GM10266 (cell line): Measurements from ENCODE around the gene MAGEF1.
"Not testable (repeated sequence)": the region's sequence is repeated elsewhere in the genome, so short reads cannot be mapped to it uniquely, and the experiment has no call there.

Experiments
- DNase-seq: peaks from one replicate; pipeline ENCODE4 v3.0.0; 2012; ENCODE audit errors: extremely low spot score
- CTCF ChIP-seq: IDR thresholded peaks from 2 replicates; pipeline ENCODE4 v1.5.1; 2012; ENCODE audit warnings: mild to moderate bottlenecking, low read depth; ENCODE audit not compliant: control insufficient read depth, insufficient read depth; ENCODE audit errors: missing control alignments

MAGEF1 gene

GRCh38 chr3:184737063-184737462 is 25.2 kb upstream of the MAGEF1 start:
- no peak for DNase-seq
- TF ChIP-seq CTCF: no peak

- DNase-seq: no peak
- no peak for TF ChIP-seq CTCF
Observed at GRCh38 chr3:184734903-184735701, 23.2 kb upstream of the MAGEF1 start.

GRCh38 chr3:184733971-184734608 is 22.2 kb upstream of the MAGEF1 start:
- DNase-seq: no peak
- TF ChIP-seq CTCF: no peak

- no peak for TF ChIP-seq CTCF
Observed at GRCh38 chr3:184733181-184733580, 21.3 kb upstream of the MAGEF1 start.

GRCh38 chr3:184731786-184732537 is 20.1 kb upstream of the MAGEF1 start:
- TF ChIP-seq CTCF: no peak
- no peak for DNase-seq

More at GRCh38 chr3:184733181-184733580, 21.3 kb upstream of the MAGEF1 start:
- no peak for DNase-seq

- DNase-seq: no peak
- TF ChIP-seq CTCF: no peak
Observed at GRCh38 chr3:184730924-184731323, 19.1 kb upstream of the MAGEF1 start.

- not testable (repeated sequence) for DNase-seq
Observed at GRCh38 chr3:184729154-184729553, 17.3 kb upstream of the MAGEF1 start.
